Measurements from ENCODE around the gene C9orf43. TPM values are rescaled to one million over a fixed set of nuclear protein-coding genes. Genes with fewer than 3 reads are reported as not detected.
"Not testable (repeated sequence)": the region's sequence is repeated elsewhere in the genome, so short reads cannot be mapped to it uniquely, and the experiment has no call there.

Gene C9orf43
- total RNA-seq, 2 donors from 2014 or later: 1.1 to 1.3 TPM

GRCh38 chr9:113390192-113390960, 20.2 kb upstream of the C9orf43 start:
- no peak for ATAC-seq (replicated peaks in 1 of 2)
- H3K27ac Mint-ChIP-seq: no peak overlapping the region
- no peaks in the 10 kb centered on the region for H3K9me3 Mint-ChIP-seq
- DNase-seq: no peak
- peaks cover 0 to 1% of the 10 kb centered on the region in 2 donors for H3K36me3 Mint-ChIP-seq (ENCODE audit: insufficient read depth in 2 of 2)
- H3K27me3 Mint-ChIP-seq (ENCODE audit: low read depth): no peaks in the 10 kb centered on the region
- H3K4me3 Mint-ChIP-seq: no peak overlapping the region
- H3K4me1 Mint-ChIP-seq (ENCODE audit: low read depth): no peaks in the 10 kb centered on the region

DNA sequence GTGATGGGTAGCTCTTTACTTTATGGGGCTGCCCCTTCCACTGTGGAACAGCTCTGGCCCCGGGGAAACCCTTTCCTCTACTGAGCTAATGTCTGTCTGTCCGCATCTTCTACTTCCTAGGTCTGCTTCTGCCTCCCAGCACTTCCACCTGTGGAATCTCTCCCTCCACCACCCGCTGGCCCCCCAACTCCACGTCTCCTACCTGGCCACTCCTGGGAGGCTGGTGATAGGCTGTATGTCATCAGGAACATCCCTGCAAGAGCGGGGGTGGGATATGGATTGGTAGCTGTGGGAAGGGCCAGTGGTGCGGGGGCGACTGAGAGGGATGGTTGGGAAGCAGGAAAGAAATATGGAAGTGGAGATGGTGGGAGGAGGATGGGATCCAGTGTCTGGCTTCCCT, 18.6 kb upstream of the C9orf43 start:
- DNase-seq: no peak
- no peaks in the 10 kb centered on the region for H3K4me1 Mint-ChIP-seq (ENCODE audit: low read depth)
- no peak overlapping the region for H3K4me3 Mint-ChIP-seq
- H3K27ac Mint-ChIP-seq: no peak overlapping the region
- peaks cover 0 to 1% of the 10 kb centered on the region in 2 donors for H3K36me3 Mint-ChIP-seq (ENCODE audit: insufficient read depth in 2 of 2)
- no peaks in the 10 kb centered on the region for H3K9me3 Mint-ChIP-seq
- no peaks in the 10 kb centered on the region for H3K27me3 Mint-ChIP-seq (ENCODE audit: low read depth)
- ATAC-seq (replicated peaks in 1 of 2): no peak

DNA sequence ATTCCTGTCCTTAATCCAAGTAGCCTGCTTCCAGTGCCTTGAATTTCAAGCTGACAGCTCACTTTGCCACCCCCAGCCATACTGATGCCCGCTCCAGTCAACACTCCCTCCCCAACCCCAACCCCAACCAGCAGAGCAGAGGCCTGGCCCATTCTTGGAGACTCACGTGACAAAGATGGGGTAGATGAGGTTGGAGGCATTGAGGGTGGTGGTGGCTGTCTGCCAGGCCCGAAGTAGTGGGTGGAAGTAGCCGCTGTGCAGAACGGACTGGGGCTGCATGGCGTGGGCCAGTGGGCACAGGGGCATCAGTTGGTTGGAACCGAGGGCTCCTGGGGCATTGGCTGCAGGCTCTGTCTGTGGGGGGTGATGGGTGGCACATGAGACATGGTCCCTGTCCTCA, 17.3 kb upstream of the C9orf43 start:
- H3K9me3 Mint-ChIP-seq: no peaks in the 10 kb centered on the region
- no peak overlapping the region for H3K4me3 Mint-ChIP-seq
- no peak for ATAC-seq (replicated peaks in 1 of 2)
- no peak for DNase-seq
- H3K27ac Mint-ChIP-seq: no peak overlapping the region
- peaks cover 0 to 1% of the 10 kb centered on the region in 2 donors for H3K36me3 Mint-ChIP-seq (ENCODE audit: insufficient read depth in 2 of 2)
- H3K27me3 Mint-ChIP-seq (ENCODE audit: low read depth): no peaks in the 10 kb centered on the region
- peaks cover 4% of the 10 kb centered on the region for H3K4me1 Mint-ChIP-seq (ENCODE audit: low read depth)

- Mint-ChIP-seq H3K36me3 (ENCODE audit: insufficient read depth in 2 of 2) (no peaks in the 10 kb centered on the region), H3K4me3 (no peak overlapping the region), H3K27me3 (ENCODE audit: low read depth) (no peaks in the 10 kb centered on the region), H3K27ac (no peak overlapping the region), H3K4me1 (ENCODE audit: low read depth) (peaks cover 21% of the 10 kb centered on the region), H3K9me3 (no peaks in the 10 kb centered on the region)
- DNase-seq: no peak
- ATAC-seq (replicated peaks in 1 of 2): no peak
These were observed 15.3 kb upstream of the C9orf43 start for GRCh38 chr9:113395000-113395861.

- no peak overlapping the region for H3K27ac Mint-ChIP-seq
These were observed 13.3 kb upstream of the C9orf43 start for GRCh38 chr9:113397203-113397631.

DNA sequence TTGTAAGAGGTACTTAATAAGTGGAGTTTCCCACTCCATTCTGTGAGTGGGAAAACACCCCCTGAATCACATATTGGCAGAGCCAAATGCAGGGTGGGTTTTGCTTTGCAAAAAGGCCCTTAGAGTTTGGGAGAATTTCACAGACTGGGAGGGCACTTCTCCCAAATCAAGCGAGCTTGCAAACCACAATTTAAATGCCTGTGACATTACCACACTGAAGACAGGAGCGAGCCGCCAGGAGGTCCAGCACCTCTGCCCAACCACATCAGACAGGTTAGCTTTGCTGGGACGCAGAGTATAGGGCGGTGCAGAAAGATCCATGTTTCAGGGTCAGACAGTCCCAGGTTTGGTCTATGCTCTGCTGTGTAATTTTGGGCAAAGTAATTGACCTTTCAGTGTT, 11.8 kb upstream of the C9orf43 start:
- no peaks in the 10 kb centered on the region for H3K27me3 Mint-ChIP-seq (ENCODE audit: low read depth)
- DNase-seq: no peak
- no peak for ATAC-seq (replicated peaks in 1 of 2)
- no peak overlapping the region for H3K27ac Mint-ChIP-seq
- no peaks in the 10 kb centered on the region for H3K9me3 Mint-ChIP-seq
- no peaks in the 10 kb centered on the region for H3K36me3 Mint-ChIP-seq (ENCODE audit: insufficient read depth in 2 of 2)
- H3K4me1 Mint-ChIP-seq (ENCODE audit: low read depth): peaks cover 34% of the 10 kb centered on the region
- peak overlapping the region; percentile 18 to 61 for H3K4me3 Mint-ChIP-seq

More at GRCh38 chr9:113397203-113397631, 13.3 kb upstream of the C9orf43 start:
- Mint-ChIP-seq H3K4me3 (no peak overlapping the region), H3K27me3 (ENCODE audit: low read depth) (no peaks in the 10 kb centered on the region), H3K4me1 (ENCODE audit: low read depth) (peaks cover 30% of the 10 kb centered on the region), H3K36me3 (ENCODE audit: insufficient read depth in 2 of 2) (no peaks in the 10 kb centered on the region), H3K9me3 (no peaks in the 10 kb centered on the region)
- no peak for ATAC-seq (replicated peaks in 1 of 2)
- no peak for DNase-seq

DNA sequence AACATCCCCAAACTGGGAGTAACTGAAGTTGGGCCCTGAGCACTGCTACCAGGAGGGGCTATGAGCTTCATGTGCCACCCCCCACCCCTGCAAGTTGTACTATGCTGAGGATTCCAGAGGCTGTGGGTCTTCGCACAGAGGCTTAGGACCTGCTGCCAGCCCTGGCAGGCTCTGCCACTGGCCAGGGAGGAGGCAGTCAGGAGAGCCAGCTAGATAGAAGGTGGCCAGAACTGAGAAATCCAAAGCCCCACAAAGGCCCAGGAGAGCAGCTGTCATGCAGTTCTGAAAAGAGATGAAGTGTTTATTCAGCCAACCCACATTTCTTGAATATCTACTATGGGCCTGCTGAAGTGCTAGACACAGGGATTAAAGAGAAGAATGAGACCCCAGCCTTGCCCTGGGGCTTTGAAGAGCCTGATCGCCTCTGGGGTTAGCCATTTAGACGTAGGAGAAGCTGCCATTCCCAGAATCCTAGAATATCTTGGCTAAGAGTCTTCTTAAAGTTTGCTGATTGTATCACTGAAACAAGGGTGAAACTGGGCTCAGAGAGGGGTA, 10.8 kb upstream of the C9orf43 start:
- H3K9me3 Mint-ChIP-seq: no peaks in the 10 kb centered on the region
- H3K36me3 Mint-ChIP-seq (ENCODE audit: insufficient read depth in 2 of 2): no peaks in the 10 kb centered on the region
- no peak for ATAC-seq (replicated peaks in 1 of 2)
- peak overlapping the region; percentile 61 to 96 for H3K4me3 Mint-ChIP-seq
- H3K27ac Mint-ChIP-seq: no peak overlapping the region
- H3K27me3 Mint-ChIP-seq (ENCODE audit: low read depth): no peaks in the 10 kb centered on the region
- DNase-seq: no peak
- H3K4me1 Mint-ChIP-seq (ENCODE audit: low read depth): peaks cover 34% of the 10 kb centered on the region

GRCh38 chr9:113401027-113401792, 9.3 kb upstream of the C9orf43 start, which contains the start of gene ALAD:
Gene ALAD, minus strand, starts transcription at chr9:113401284. Its CDS starts 7,725 bp downstream, at chr9:113393559.
- DNase-seq (peak; percentile 99 to 100), ATAC-seq (replicated peaks in 1 of 2) (peak; percentile 99)
- Mint-ChIP-seq H3K27me3 (ENCODE audit: low read depth) (no peaks in the 10 kb centered on the region), H3K4me3 (peak within 1 kb of the TSS; percentile 96), H3K4me1 (ENCODE audit: low read depth) (peaks cover 34% of the 10 kb centered on the region), H3K36me3 (ENCODE audit: insufficient read depth in 2 of 2) (no peaks in the 10 kb centered on the region), H3K27ac (peak within 1 kb of the TSS; percentile 78), H3K9me3 (no peaks in the 10 kb centered on the region)

DNA sequence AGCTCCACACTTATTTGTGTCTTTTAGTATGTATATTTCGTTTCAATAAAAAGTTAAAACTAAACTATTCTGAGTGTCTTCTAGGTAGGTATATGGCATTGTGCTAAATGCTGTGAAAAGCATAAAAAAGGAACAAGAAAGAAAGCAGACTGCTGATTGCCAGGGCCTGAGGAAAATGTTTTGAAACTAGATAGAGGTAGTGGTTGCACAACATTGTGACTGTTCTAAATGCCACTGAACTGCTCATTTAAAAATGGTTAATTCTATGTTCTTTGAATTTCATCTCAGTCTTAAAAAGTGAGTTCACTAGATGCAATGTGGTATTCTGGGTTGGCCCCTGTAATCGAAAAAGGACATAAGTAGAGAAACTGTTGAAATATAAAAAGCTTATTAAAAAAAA, 6.9 kb upstream of the C9orf43 start:
- peaks cover 51% of the 10 kb centered on the region for H3K4me1 Mint-ChIP-seq (ENCODE audit: low read depth)
- H3K27ac Mint-ChIP-seq: peak overlapping the region; percentile 35
- no peak overlapping the region for H3K4me3 Mint-ChIP-seq
- H3K27me3 Mint-ChIP-seq (ENCODE audit: low read depth): no peaks in the 10 kb centered on the region
- peaks cover 5 to 10% of the 10 kb centered on the region in 2 donors for H3K36me3 Mint-ChIP-seq (ENCODE audit: insufficient read depth in 2 of 2)
- no peak for DNase-seq
- H3K9me3 Mint-ChIP-seq: no peaks in the 10 kb centered on the region
- no peak for ATAC-seq (replicated peaks in 1 of 2)

DNA sequence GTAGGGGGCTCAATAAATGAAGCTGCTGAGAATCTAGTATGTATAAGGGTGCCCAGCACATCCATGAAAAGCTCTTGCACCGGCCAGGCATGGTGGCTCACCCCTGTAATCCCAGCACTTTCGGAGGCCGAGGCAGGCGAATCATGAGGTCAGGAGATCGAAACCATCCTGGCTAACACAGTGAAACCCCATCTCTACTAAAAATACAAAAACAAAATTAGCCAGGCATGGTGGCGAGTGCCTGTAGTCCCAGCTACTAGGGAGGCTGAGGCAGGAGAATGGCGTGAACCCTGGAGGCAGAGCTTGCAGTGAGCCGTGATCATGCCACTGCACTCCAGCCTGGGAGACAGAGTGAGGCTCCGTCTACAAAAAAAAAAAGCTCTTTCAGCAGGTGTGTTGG, 4.2 kb upstream of the C9orf43 start:
- not testable (repeated sequence) for H3K9me3 Mint-ChIP-seq; ATAC-seq (replicated peaks in 1 of 2); DNase-seq; H3K27me3 Mint-ChIP-seq (ENCODE audit: low read depth); H3K4me3 Mint-ChIP-seq
- peaks cover 12 to 17% of the 10 kb centered on the region in 2 donors for H3K36me3 Mint-ChIP-seq (ENCODE audit: insufficient read depth in 2 of 2)
- H3K4me1 Mint-ChIP-seq (ENCODE audit: low read depth): peaks cover 42% of the 10 kb centered on the region
- peak overlapping the region; percentile 91 for H3K27ac Mint-ChIP-seq

DNA sequence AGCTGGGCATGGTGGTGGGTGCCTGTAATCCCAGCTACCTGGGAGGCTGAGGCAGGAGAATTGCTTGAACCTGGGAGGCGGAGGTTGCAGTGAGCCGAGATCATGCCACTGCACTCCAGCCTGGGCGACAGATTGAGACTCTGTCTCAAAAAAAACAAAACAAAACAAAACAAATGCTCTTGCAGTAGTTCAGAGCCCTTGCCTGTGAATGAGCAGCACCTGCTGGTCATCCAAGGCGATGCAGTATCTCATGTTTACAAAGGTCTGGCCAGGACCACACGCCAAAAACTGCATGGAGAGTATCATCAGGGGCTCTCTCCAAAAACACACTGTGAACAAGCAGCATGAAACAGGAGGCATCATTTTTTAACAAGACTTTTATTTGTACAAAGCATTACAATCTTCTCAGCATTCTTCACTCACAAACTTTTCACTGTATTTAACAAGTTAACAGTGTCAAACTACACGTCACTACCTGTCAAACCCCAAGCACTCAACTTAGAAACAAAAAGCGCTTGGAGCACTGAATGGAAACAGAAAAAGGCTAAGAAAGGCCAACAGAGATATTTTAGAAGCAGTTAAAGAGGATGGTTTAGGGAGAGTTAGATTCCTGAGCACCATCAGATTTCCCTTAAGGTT, 3.6 kb upstream of the C9orf43 start:
- DNase-seq: peak; percentile 60 to 67
- H3K36me3 Mint-ChIP-seq (ENCODE audit: insufficient read depth in 2 of 2): peaks cover 12 to 17% of the 10 kb centered on the region in 2 donors
- not testable (repeated sequence) for H3K27me3 Mint-ChIP-seq (ENCODE audit: low read depth); H3K9me3 Mint-ChIP-seq; ATAC-seq (replicated peaks in 1 of 2)
- H3K4me3 Mint-ChIP-seq: peak overlapping the region; percentile 8 to 94
- H3K27ac Mint-ChIP-seq: peak overlapping the region; percentile 91
- H3K4me1 Mint-ChIP-seq (ENCODE audit: low read depth): peaks cover 36% of the 10 kb centered on the region

GRCh38 chr9:113409481-113409880, 1.1 kb upstream of the C9orf43 start:
- H3K4me1 Mint-ChIP-seq (ENCODE audit: low read depth): peaks cover 31% of the 10 kb centered on the region

More at GRCh38 chr9:113409481-113409880, 1.1 kb upstream of the C9orf43 start:
- Mint-ChIP-seq H3K27ac (peak overlapping the region; percentile 91), H3K27me3 (ENCODE audit: low read depth) (no peaks in the 10 kb centered on the region), H3K4me3 (peak overlapping the region; percentile 94 to 99), H3K36me3 (ENCODE audit: insufficient read depth in 2 of 2) (peaks cover 12 to 17% of the 10 kb centered on the region in 2 donors), H3K9me3 (no peaks in the 10 kb centered on the region)
- DNase-seq (no peak), ATAC-seq (replicated peaks in 1 of 2) (no peak)
